HepG2 (cell line): ENCODE data around the gene FAM200B. TPM values are rescaled to one million over a fixed set of nuclear protein-coding genes. Genes with fewer than 3 reads are reported as not detected.
A peak's percentile ranks its signal among the peaks of the same experiment; 100 is the strongest.

Experiments
- ATAC-seq: fragments of 200-7000 bp; cut with Tn5 transposase; 3 replicates; pipeline ENCODE4 v1.9.1; 2020; ENCODE audit warnings: mild to moderate bottlenecking, moderate library complexity
- BruUV-seq: library from RNA; stranded (reverse); fragments of 400-500 nt; replicated peaks from 2 replicates; lab custom pipeline; 2021; lab: Mats Ljungman, UMichigan
- CTCF ChIA-PET: fragments of 300-600 bp; formaldehyde crosslinking; extraction: SDS; loops from one replicate; lab custom pipeline; 2021; ENCODE audit warnings: low total read pairs, inconsistent platforms, low intra/inter-chr PET ratio; lab: Yijun Ruan, JAX
- POLR2A ChIA-PET: fragments of 350-600 bp; sonication (Branson Sonifier 250); formaldehyde crosslinking; loops from one replicate; lab custom pipeline; 2020; ENCODE audit warnings: antibody characterized with exemption, inconsistent platforms; lab: Yijun Ruan, JAX
- DNase-seq: peaks from one replicate; pipeline ENCODE4 v3.0.0-alpha.2; 2015; ENCODE audit warnings: low spot score
- FAIRE-seq: peaks from 3 replicates; lab custom pipeline; 2011; peaks lifted over from hg19 to GRCh38; lab: Jason Lieb, UNC
- H2AFZ ChIP-seq: one replicate; pipeline ENCODE4 v1.6.1; 2011; ENCODE audit warnings: low read length, inconsistent platforms
- H3K27ac ChIP-seq: fragments of 300-600 bp; 3 replicates; pipeline ENCODE4 v1.8.0; 2011; ENCODE audit warnings: mixed run types, mild to moderate bottlenecking, mixed read lengths, low read length, inconsistent platforms; ENCODE audit not compliant: insufficient read depth; ENCODE audit errors: extremely low read length
- H3K27me3 ChIP-seq, 2 experiments: fragments of 200-600 bp in 1 of 2; 2 replicates in 1 of 2; 3 replicates in 1 of 2; pipeline versions ENCODE4 v1.6.0 to v1.8.0; 2011; ENCODE audit warnings: low read length in 2 of 2, mild to moderate bottlenecking in 2 of 2, moderate library complexity in 2 of 2, inconsistent platforms in 1 of 2; ENCODE audit not compliant: insufficient read depth in 2 of 2, control insufficient read depth in 1 of 2
- H3K36me3 ChIP-seq, 2 experiments: fragments of 200-600 bp in 1 of 2; replicated peaks in 1 of 2; 2 replicates in 1 of 2; 3 replicates in 1 of 2; pipeline versions ENCODE4 v1.5.1 to v1.8.0; 2011; ENCODE audit warnings: low read length in 2 of 2, inconsistent platforms in 1 of 2; ENCODE audit not compliant: insufficient read depth in 2 of 2, control insufficient read depth in 1 of 2
- H3K4me1 ChIP-seq: 2 replicates; pipeline ENCODE4 v1.5.1; 2012; ENCODE audit warnings: low read length, inconsistent platforms; ENCODE audit not compliant: insufficient read depth
- H3K4me2 ChIP-seq: 2 replicates; pipeline ENCODE4 v1.6.0; 2011; ENCODE audit warnings: low read depth, low read length, inconsistent platforms
- H3K4me3 ChIP-seq, 3 experiments: fragments of 200-600 bp in 1 of 3; sonication (generic), shearing (Covaris generic) in 1 of 3; replicated peaks in 1 of 3; 2 replicates each; pipeline ENCODE4 v1.5.1; 2011 to 2016; ENCODE audit warnings: low read length in 3 of 3, inconsistent platforms in 2 of 3, low read depth in 2 of 3, mild to moderate bottlenecking in 2 of 3, control low read depth in 1 of 3, mixed read lengths in 1 of 3; ENCODE audit not compliant: insufficient read depth in 1 of 3
- H3K79me2 ChIP-seq: one replicate; pipeline ENCODE4 v1.6.1; 2011; ENCODE audit warnings: low read length, inconsistent platforms; ENCODE audit not compliant: insufficient read depth
- H3K9ac ChIP-seq: 2 replicates; pipeline ENCODE4 v1.6.0; 2011; ENCODE audit warnings: mild to moderate bottlenecking, low read depth, low read length, inconsistent platforms; ENCODE audit not compliant: insufficient read depth
- H3K9me3 ChIP-seq: 2 replicates; pipeline ENCODE4 v1.5.1; 2012; ENCODE audit warnings: mild to moderate bottlenecking, low read length
- H4K20me1 ChIP-seq: 2 replicates; pipeline ENCODE4 v1.6.0; 2011; ENCODE audit warnings: inconsistent platforms, mild to moderate bottlenecking, low read length, moderate library complexity; ENCODE audit not compliant: insufficient read depth
- CEBPB ChIP-seq: IDR thresholded peaks from 2 replicates; pipeline ENCODE4 v1.6.1; 2011; ENCODE audit warnings: low read depth, low read length, improper control_type of control experiment, borderline replicate concordance
- HOXD1 ChIP-seq: sonication (generic); formaldehyde crosslinking; IDR thresholded peaks from 2 replicates; pipeline ENCODE4 v1.5.0; 2020; ENCODE audit warnings: missing genetic modification reagents
- MYNN ChIP-seq: sonication (generic); formaldehyde crosslinking; IDR thresholded peaks from 2 replicates; pipeline ENCODE4 v1.4.0; 2020; ENCODE audit warnings: mild to moderate bottlenecking, low read depth, missing genetic modification reagents
- PAWR ChIP-seq: sonication (generic); formaldehyde crosslinking; IDR thresholded peaks from 2 replicates; pipeline ENCODE4 v1.4.0; 2020; ENCODE audit warnings: missing genetic modification reagents, mild to moderate bottlenecking, borderline replicate concordance
- PPARG ChIP-seq: conservative IDR thresholded peaks from 2 replicates; pipeline ENCODE4 v1.6.1; 2016; ENCODE audit warnings: missing biosample characterization, missing genetic modification reagents
- SIX1 ChIP-seq: sonication (generic); formaldehyde crosslinking; IDR thresholded peaks from 2 replicates; pipeline ENCODE4 v1.4.0; 2020; ENCODE audit warnings: missing genetic modification reagents, borderline replicate concordance
- SMARCC2 ChIP-seq: fragments of 450-650 bp; IDR thresholded peaks from 2 replicates; pipeline ENCODE4 v1.6.1; 2017; ENCODE audit warnings: antibody characterized with exemption, mild to moderate bottlenecking
- XBP1 ChIP-seq: sonication (generic); formaldehyde crosslinking; IDR thresholded peaks from 2 replicates; pipeline ENCODE4 v1.5.0; 2020; ENCODE audit warnings: missing genetic modification reagents
- ZNF124 ChIP-seq: sonication (generic); formaldehyde crosslinking; IDR thresholded peaks from 2 replicates; pipeline ENCODE4 v1.4.0; 2020; ENCODE audit warnings: missing genetic modification reagents
- ZNF335 ChIP-seq: sonication (generic); formaldehyde crosslinking; IDR thresholded peaks from 2 replicates; pipeline ENCODE4 v1.4.0; 2020; ENCODE audit warnings: missing genetic modification reagents
- WGBS: methylation state at CpG from one replicate; pipeline ENCODE4 v1.1.6; 2017; ENCODE audit warnings: low lambda C conversion rate; 5-methylcytosine and 5-hydroxymethylcytosine counted together
- in situ Hi-C: cut with HindIII; loops from 2 replicates; pipeline ENCODE4 v1.10.0; 2017; ENCODE audit warnings: low pct_unique_long_range_greater_than_20kb; ENCODE audit not compliant: extremely low pct_ligation_motif_present
- intact Hi-C: fragments of 100-400 bp; cut with micrococcal nuclease; formaldehyde crosslinking; loops from one replicate; pipeline ENCODE4 v1.10.0; 2022; ENCODE audit not compliant: unreplicated experiment
- polyA plus RNA-seq, 8 experiments: library from polyadenylated mRNA; depleted of rRNA in 3 of 8; stranded (reverse) in 7 of 8; unstranded in 1 of 8; fragments of >200 nt; fragmentation: Illumina TruSeq in 4 of 8; extraction: Trizol in 4 of 8; gene quantifications; 2 replicates each; pipeline versions ENCODE4 v1.2.1 to v1.2.3, GENCODE V29; 2011 to 2016; ENCODE audit warnings: low read depth in 4 of 8, missing spikeins in 1 of 8, mixed read lengths in 1 of 8; ENCODE audit not compliant: insufficient read depth in 1 of 8
- total RNA-seq, 5 experiments: library from RNA; depleted of rRNA; stranded (reverse); fragments of >200 nt; fragmentation: Illumina TruSeq; extraction: Trizol; gene quantifications; 2 replicates each; pipeline ENCODE4 v1.2.3, GENCODE V29; 2016; ENCODE audit warnings: low read depth in 1 of 5
- TF ChIP-seq, protein P1 (sequence below): IDR thresholded peaks from 2 replicates; pipeline ENCODE4 v1.6.1; 2016; ENCODE audit warnings: low read depth, control low read depth
- TF ChIP-seq, protein P2 (sequence below): sonication (generic); formaldehyde crosslinking; IDR thresholded peaks from 2 replicates; pipeline ENCODE4 v1.4.0; 2020; ENCODE audit warnings: missing genetic modification reagents

Gene FAM200B
- total and polyA plus RNA-seq, 2 of the 13 experiments (the other 11 are each of a cell fraction or from before 2014, with no cell fraction given): 25.6 to 41.8 TPM

DNA sequence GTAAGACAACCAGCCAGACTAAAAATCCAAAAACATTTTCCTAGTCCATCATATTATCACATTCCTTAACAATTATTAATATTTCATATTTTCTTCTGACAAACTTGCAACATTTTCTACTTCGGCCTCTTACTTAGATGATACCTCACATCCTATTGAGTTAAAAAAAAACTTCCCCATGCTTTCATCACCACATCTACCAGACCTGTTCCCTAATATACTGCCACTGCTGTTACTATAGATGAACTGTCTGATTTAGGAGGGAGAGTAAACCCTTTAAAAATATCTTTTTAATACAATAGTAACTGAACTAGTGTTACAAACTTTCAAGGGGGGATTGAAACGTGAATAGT is 1.5 kb downstream of the FAM200B start:
- ChIA-PET POLR2A (interaction anchor here (1.7 to 3.5 kb wide), 3 partner anchors 12 to 28 kb away, joined by 9 to 36 read pairs (median 24); partner anchors contain the start of gene FBXL5), CTCF (no interaction called here)
- peaks cover 2 to 18% of the 10 kb centered on the region in 2 experiments; a peak in 3 of 5 replicates for H3K36me3 ChIP-seq
- H3K79me2 ChIP-seq: peaks cover 55% of the 10 kb centered on the region
- FAIRE-seq (no peak), DNase-seq (no peak), ATAC-seq (no peak)
- peak overlapping the region; percentile 94 for H3K27ac ChIP-seq
- H3K9me3 ChIP-seq: no peaks in the 10 kb centered on the region
- H4K20me1 ChIP-seq: no peaks in the 10 kb centered on the region
- peaks cover 48% of the 10 kb centered on the region for H3K4me1 ChIP-seq
- peak overlapping the region; percentile 76 to 90 (median 83); a peak in 5 of 6 replicates for H3K4me3 ChIP-seq
- H2AFZ ChIP-seq: no peak overlapping the region
- H3K9ac ChIP-seq: peak overlapping the region; percentile 93
- BruUV-seq: no TSS peak
- H3K4me2 ChIP-seq: peak overlapping the region; percentile 84
- no peaks in the 10 kb centered on the region; a peak in 1 of 5 replicates for H3K27me3 ChIP-seq
- intact Hi-C loops (loop anchor here (5.0 to 10.0 kb wide), 3 partner anchors 49 to 678 kb away; partner anchors contain the start of genes CPEB2 and TAPT1), in situ Hi-C loops (no loop called here)
- WGBS: 91% methylated on average over 2 of the region's 2 CpGs
- no peak for TF ChIP-seq PPARG (CRISPR knock-in tag)
- TF ChIP-seq SMARCC2: no peak
- TF ChIP-seq PAWR (CRISPR knock-in tag): no peak
- TF ChIP-seq ZNF124: no peak

DNA sequence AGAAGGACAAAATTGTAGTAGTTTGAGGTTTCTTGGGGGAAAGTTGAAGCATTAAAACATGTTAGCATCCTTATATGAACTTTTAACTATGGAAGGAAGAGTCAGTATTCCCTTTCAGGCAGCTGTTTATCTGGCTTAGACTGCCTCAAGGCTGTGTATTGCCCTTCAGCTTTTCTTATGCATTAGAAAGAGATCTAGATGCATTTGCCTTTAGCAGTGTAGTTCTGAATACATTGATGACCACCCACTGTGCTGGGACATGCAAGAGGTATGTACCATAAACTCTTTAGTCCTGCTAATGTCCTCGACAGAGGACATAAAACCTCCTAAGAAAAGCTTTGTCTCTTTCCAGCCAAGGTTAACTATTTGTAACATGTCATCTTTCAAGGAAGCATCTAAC is 2.9 kb downstream of the FAM200B start:
- peaks cover 35% of the 10 kb centered on the region for H3K4me1 ChIP-seq
- POLR2A ChIA-PET: no interaction called here
- peaks cover 43% of the 10 kb centered on the region for H3K79me2 ChIP-seq
- no peak overlapping the region for H3K9ac ChIP-seq
- intact Hi-C loops (loop anchor here (5.0 to 10.0 kb wide), 3 partner anchors 48 to 680 kb away; partner anchors contain the start of genes CPEB2 and TAPT1), in situ Hi-C loops (no loop called here)
- no peak for TF ChIP-seq XBP1 (CRISPR knock-in tag)
- TF ChIP-seq, protein P1, sequence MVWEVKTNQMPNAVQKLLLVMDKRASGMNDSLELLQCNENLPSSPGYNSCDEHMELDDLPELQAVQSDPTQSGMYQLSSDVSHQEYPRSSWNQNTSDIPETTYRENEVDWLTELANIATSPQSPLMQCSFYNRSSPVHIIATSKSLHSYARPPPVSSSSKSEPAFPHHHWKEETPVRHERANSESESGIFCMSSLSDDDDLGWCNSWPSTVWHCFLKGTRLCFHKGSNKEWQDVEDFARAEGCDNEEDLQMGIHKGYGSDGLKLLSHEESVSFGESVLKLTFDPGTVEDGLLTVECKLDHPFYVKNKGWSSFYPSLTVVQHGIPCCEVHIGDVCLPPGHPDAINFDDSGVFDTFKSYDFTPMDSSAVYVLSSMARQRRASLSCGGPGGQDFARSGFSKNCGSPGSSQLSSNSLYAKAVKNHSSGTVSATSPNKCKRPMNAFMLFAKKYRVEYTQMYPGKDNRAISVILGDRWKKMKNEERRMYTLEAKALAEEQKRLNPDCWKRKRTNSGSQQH (CRISPR knock-in tag): no peak
- TF ChIP-seq, protein P2, sequence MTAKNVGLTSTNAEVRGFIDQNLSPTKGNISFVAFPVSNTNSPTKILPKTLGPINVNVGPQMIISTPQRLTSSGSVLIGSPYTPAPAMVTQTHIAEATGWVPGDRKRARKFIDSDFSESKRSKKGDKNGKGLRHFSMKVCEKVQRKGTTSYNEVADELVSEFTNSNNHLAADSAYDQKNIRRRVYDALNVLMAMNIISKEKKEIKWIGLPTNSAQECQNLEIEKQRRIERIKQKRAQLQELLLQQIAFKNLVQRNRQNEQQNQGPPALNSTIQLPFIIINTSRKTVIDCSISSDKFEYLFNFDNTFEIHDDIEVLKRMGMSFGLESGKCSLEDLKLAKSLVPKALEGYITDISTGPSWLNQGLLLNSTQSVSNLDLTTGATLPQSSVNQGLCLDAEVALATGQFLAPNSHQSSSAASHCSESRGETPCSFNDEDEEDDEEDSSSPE (CRISPR knock-in tag): no peak
- TF ChIP-seq HOXD1 (CRISPR knock-in tag): no peak
- TF ChIP-seq MYNN (CRISPR knock-in tag): no peak
- TF ChIP-seq ZNF335 (CRISPR knock-in tag): no peak
- no peak for TF ChIP-seq SIX1 (CRISPR knock-in tag)
- TF ChIP-seq CEBPB: no peak
- FAIRE-seq: peak; percentile 8
- no TSS peak for BruUV-seq
- DNase-seq: no peak
- no peak overlapping the region for H3K4me3 ChIP-seq
- H3K4me2 ChIP-seq: no peak overlapping the region
- H3K9me3 ChIP-seq: no peaks in the 10 kb centered on the region
- no peak overlapping the region for H2AFZ ChIP-seq
- H3K36me3 ChIP-seq: peaks cover 2 to 18% of the 10 kb centered on the region in 2 experiments; a peak in 3 of 5 replicates
- CTCF ChIA-PET: no interaction called here
- H4K20me1 ChIP-seq: no peaks in the 10 kb centered on the region
- ATAC-seq: no peak
- WGBS: 100% methylated on average over 1 of the region's 1 CpG
- H3K27ac ChIP-seq: no peak overlapping the region
- H3K27me3 ChIP-seq: no peaks in the 10 kb centered on the region; a peak in 1 of 5 replicates
